Left colon (tissue), 2 donors: ENCODE measurements around the gene RNASEH1. TPM values are rescaled to one million over a fixed set of nuclear protein-coding genes. Genes with fewer than 3 reads are reported as not detected.
"Not testable (repeated sequence)": the region's sequence is repeated elsewhere in the genome, so short reads cannot be mapped to it uniquely, and the experiment has no call there.

Experiments used
- ATAC-seq: fragments of 200-7000 bp; cut with Tn5 transposase; one replicate; pipeline ENCODE4 v1.9.1; 2020; ENCODE audit warnings: mild to moderate bottlenecking, moderate library complexity
- DNase-seq, 2 donors: peaks; one replicate each; pipeline ENCODE4 v3.0.0-alpha.2; 2020
- intact Hi-C, 2 donors: fragments of 100-400 bp; cut with DNase I in 1 of 2; cut with micrococcal nuclease in 1 of 2; formaldehyde crosslinking; loops; one replicate each; pipeline versions ENCODE4 v1.11.2 to v1.14.0; 2022; cut with DNase I, micrococcal nuclease
- total RNA-seq, 2 donors: library from RNA; stranded (reverse); fragmentation: NEBNext Ultra II Directional; extraction: Animal tissue kit (Norgen Biotek cat#: 25700); gene quantifications; one replicate each; pipeline ENCODE4 v1.2.1, GENCODE V29; 2021
- donor health status: DM: no; HTN: no; CAD: no.
- donor health status: DM: yes; HTN: yes; CAD: no.

The RNASEH1 gene
- total RNA-seq, 2 donors from 2014 or later = 14.4 to 14.7 TPM

- intact Hi-C loops = no loop called here
- DNase-seq (no peak), ATAC-seq (peak; percentile 27)
Observed at GRCh38 chr2:3500326-3500899, 57.7 kb downstream of the RNASEH1 start.

GRCh38 chr2:3498783-3499394 lies 59.2 kb downstream of the RNASEH1 start:
- intact Hi-C loops = no loop called here
- no peak for ATAC-seq
- no peak for DNase-seq

- ATAC-seq, intact Hi-C loops, DNase-seq: not testable (repeated sequence)
Observed at GRCh38 chr2:3496708-3497080, 61.4 kb downstream of the RNASEH1 start.

Other genes starting within 250 kb of the RNASEH1 start
- 10 to 100 TPM; 21.3 to 25.8 TPM for gene EIPR1, start 180.5 kb downstream of the RNASEH1 start, total RNA-seq
- gene TRAPPC12, start 178.6 kb downstream of the RNASEH1 start, total RNA-seq = 100 to 1,000 TPM in 1 of 2 donors, 10 to 100 TPM in 1; 74.2 to 105 TPM
- gene ADI1, start 38.8 kb downstream of the RNASEH1 start, total RNA-seq = 100 to 1,000 TPM in 1 of 2 donors, 10 to 100 TPM in 1; 64.3 to 105 TPM
- 100 to 1,000 TPM; 894 to 955 TPM for gene RPS7, start 16.9 kb upstream of the RNASEH1 start, total RNA-seq
- gene COLEC11, start 36.8 kb upstream of the RNASEH1 start, total RNA-seq = 1 to 10 TPM in 1 of 2 donors, under 1 TPM in 1; 0.85 to 1.2 TPM
- gene ALLC, start 99.9 kb upstream of the RNASEH1 start, total RNA-seq = not detected
- not detected for gene DCDC2C, start 145.2 kb upstream of the RNASEH1 start, total RNA-seq